ENCODE measurements around the gene SCO1. TPM values are rescaled to one million over a fixed set of nuclear protein-coding genes. Genes with fewer than 3 reads are reported as not detected.
A peak's percentile ranks its signal among the peaks of the same experiment; 100 is the strongest.
"Not testable (repeated sequence)": the region's sequence is repeated elsewhere in the genome, so short reads cannot be mapped to it uniquely, and the experiment has no call there.

SCO1 gene
- total RNA-seq, 1 donor from 2014 or later, result 32.9 TPM

- no peak for TF ChIP-seq CTCF (IDR thresholded peaks at IDR 0.05; ENCODE audit: insufficient read depth, low read length, poor library complexity, severe bottlenecking)
- no peaks in the 10 kb centered on the region for H3K36me3 ChIP-seq (ENCODE audit: control insufficient read depth, insufficient read depth, low read length)
- no peak overlapping the region for H3K4me3 ChIP-seq (ENCODE audit: low read depth, low read length)
- DNase-seq (ENCODE audit: low read depth), result no peak
- no peaks in the 10 kb centered on the region for H3K27me3 ChIP-seq (ENCODE audit: control insufficient read depth, insufficient read depth, low read length)
Observed at GRCh38 chr17:10716218-10716617, 18.9 kb upstream of the SCO1 start.

GRCh38 chr17:10713318-10713717, 16.0 kb upstream of the SCO1 start:
- DNase-seq (ENCODE audit: low read depth), result no peak
- no peaks in the 10 kb centered on the region for H3K36me3 ChIP-seq (ENCODE audit: control insufficient read depth, insufficient read depth, low read length)
- H3K27me3 ChIP-seq (ENCODE audit: control insufficient read depth, insufficient read depth, low read length), result no peaks in the 10 kb centered on the region
- TF ChIP-seq CTCF (IDR thresholded peaks at IDR 0.05; ENCODE audit: insufficient read depth, low read length, poor library complexity, severe bottlenecking), result no peak
- H3K4me3 ChIP-seq (ENCODE audit: low read depth, low read length), result no peak overlapping the region

GRCh38 chr17:10705727-10706126, 8.4 kb upstream of the SCO1 start:
- H3K27me3 ChIP-seq (ENCODE audit: control insufficient read depth, insufficient read depth, low read length), result no peaks in the 10 kb centered on the region
- no peak for TF ChIP-seq CTCF (IDR thresholded peaks at IDR 0.05; ENCODE audit: insufficient read depth, low read length, poor library complexity, severe bottlenecking)
- no peak overlapping the region for H3K4me3 ChIP-seq (ENCODE audit: low read depth, low read length)
- H3K36me3 ChIP-seq (ENCODE audit: control insufficient read depth, insufficient read depth, low read length), result no peaks in the 10 kb centered on the region
- DNase-seq (ENCODE audit: low read depth), result no peak

- Histone ChIP-seq H3K4me3 (ENCODE audit: low read depth, low read length) (no peak overlapping the region), H3K36me3 (ENCODE audit: control insufficient read depth, insufficient read depth, low read length) (no peaks in the 10 kb centered on the region), H3K27me3 (ENCODE audit: control insufficient read depth, insufficient read depth, low read length) (no peaks in the 10 kb centered on the region)
- DNase-seq (ENCODE audit: low read depth), result no peak
- TF ChIP-seq CTCF (IDR thresholded peaks at IDR 0.05; ENCODE audit: insufficient read depth, low read length, poor library complexity, severe bottlenecking), result no peak
Observed at GRCh38 chr17:10702574-10702973, 5.2 kb upstream of the SCO1 start.

GRCh38 chr17:10699856-10700255, 2.5 kb upstream of the SCO1 start:
- H3K27me3 ChIP-seq (ENCODE audit: control insufficient read depth, insufficient read depth, low read length), result no peaks in the 10 kb centered on the region
- H3K4me3 ChIP-seq (ENCODE audit: low read depth, low read length), result no peak overlapping the region
- no peaks in the 10 kb centered on the region for H3K36me3 ChIP-seq (ENCODE audit: control insufficient read depth, insufficient read depth, low read length)
- DNase-seq (ENCODE audit: low read depth), result no peak
- TF ChIP-seq CTCF (IDR thresholded peaks at IDR 0.05; ENCODE audit: insufficient read depth, low read length, poor library complexity, severe bottlenecking), result no peak

- Histone ChIP-seq H3K36me3 (ENCODE audit: control insufficient read depth, insufficient read depth, low read length) (no peaks in the 10 kb centered on the region), H3K27me3 (ENCODE audit: control insufficient read depth, insufficient read depth, low read length) (no peaks in the 10 kb centered on the region), H3K4me3 (ENCODE audit: low read depth, low read length) (peak overlapping the region; percentile 97)
- TF ChIP-seq CTCF (IDR thresholded peaks at IDR 0.05; ENCODE audit: insufficient read depth, low read length, poor library complexity, severe bottlenecking), result no peak
- DNase-seq (ENCODE audit: low read depth), result no peak
Observed at GRCh38 chr17:10698096-10698818, 924 bp upstream of the SCO1 start.

GRCh38 chr17:10695875-10696407, 1.4 kb downstream of the SCO1 start:
- H3K36me3 ChIP-seq (ENCODE audit: control insufficient read depth, insufficient read depth, low read length); DNase-seq (ENCODE audit: low read depth); H3K27me3 ChIP-seq (ENCODE audit: control insufficient read depth, insufficient read depth, low read length): not testable (repeated sequence)
- H3K4me3 ChIP-seq (ENCODE audit: low read depth, low read length), result peak overlapping the region; percentile 97

Data from kidney epithelial cell (primary cell).